Ovary (tissue), 9 donors: Measurements from ENCODE around the gene RPTOR. TPM values are rescaled to one million over a fixed set of nuclear protein-coding genes. Genes with fewer than 3 reads are reported as not detected.

Experiments
- DNase-seq, 5 donors: peaks; one replicate each; pipeline ENCODE4 v3.0.0-alpha.2; 2019 to 2020
- H3K27ac ChIP-seq, 2 donors: fragments of 200-600 bp; one replicate each; pipeline versions ENCODE4 v1.5.1 to v1.8.0; 2019 to 2022
- H3K27me3 ChIP-seq: fragments of 200-600 bp; one replicate; pipeline ENCODE4 v1.8.0; 2022
- H3K36me3 ChIP-seq: fragments of 200-600 bp; sonication (generic); one replicate; pipeline ENCODE4 v1.5.1; 2019
- H3K4me1 ChIP-seq: one replicate; pipeline ENCODE4 v1.8.1; 2013; ENCODE audit warnings: mild to moderate bottlenecking, moderate library complexity; ENCODE audit not compliant: insufficient read depth
- H3K4me3 ChIP-seq: fragments of 200-600 bp; sonication (generic); one replicate; pipeline ENCODE4 v1.5.1; 2017
- H3K9me3 ChIP-seq, 2 donors: fragments of 200-600 bp in 1 of 2; sonication (generic) in 1 of 2; one replicate each; pipeline versions ENCODE4 v1.5.1 to v1.8.1; 2013 to 2019; ENCODE audit warnings: mild to moderate bottlenecking in 1 of 2, moderate library complexity in 1 of 2
- EP300 ChIP-seq: sonication (generic); formaldehyde crosslinking; IDR thresholded peaks from one replicate; pipeline ENCODE4 v1.6.1; 2017; ENCODE audit warnings: antibody characterized with exemption
- POLR2A ChIP-seq: fragments of 450-650 bp; IDR thresholded peaks from one replicate; pipeline ENCODE4 v1.6.1; 2017; ENCODE audit warnings: antibody characterized with exemption, mild to moderate bottlenecking, moderate library complexity
- WGBS, 3 donors: extraction: QIAGEN DNeasy Blood & Tissue Kit in 1 of 3; methylation state at CpG; one replicate each; pipeline versions ENCODE4 v1.1.5 to v1.1.7; 2013 to 2017; 5-methylcytosine and 5-hydroxymethylcytosine counted together
- intact Hi-C, 4 donors: fragments of 100-400 bp; cut with DNase I; formaldehyde crosslinking; loops; one replicate each; pipeline versions ENCODE4 v1.11.0 to v1.15.1; 2022 to 2023
- polyA plus RNA-seq, 2 donors: library from polyadenylated mRNA; stranded (reverse); fragments of 200-250 nt in 1 of 2; fragments of 350-450 nt in 1 of 2; fragmentation: Illumina TruSeq in 1 of 2; extraction: RNeasy Lipid Tissue Mini Kit (QIAGEN cat#74804) in 1 of 2; gene quantifications; one replicate each; pipeline ENCODE4 v1.2.3, GENCODE V29; 2013 to 2014
- total RNA-seq, 7 donors: library from RNA; depleted of rRNA in 2 of 7; stranded (reverse); fragments of >200 nt in 2 of 7; fragmentation: NEBNext Ultra II Directional in 3 of 7; extraction: Animal tissue kit (Norgen Biotek cat#: 25700) in 3 of 7; gene quantifications; one replicate each; pipeline versions ENCODE4 v1.1.0 to v1.2.4, GENCODE V29; 2016 to 2023
- TF ChIP-seq, protein P1 (sequence below), 3 donors: fragments of 450-650 bp in 2 of 3; fragments of 200-600 bp in 1 of 3; IDR thresholded peaks; one replicate each; pipeline versions ENCODE4 v1.5.1 to v1.8.0; 2016 to 2022; ENCODE audit warnings: antibody characterized with exemption in 3 of 3, mild to moderate bottlenecking in 1 of 3
- donor health status: DM: no; HTN: no; CAD: no; lungs with moderate emphysema.
- donor health status: DM: no; HTN: no; CAD: no.
- donor health status: Bipolar disorder and iron deficiency.
- donor health status: DM: yes; HTN: yes; CAD: no.
- donor health status: DM: no; HTN: no; CAD: no.
- donor health status: DM: yes; HTN: yes; CAD: no.

The RPTOR gene
- total and polyA plus RNA-seq, 9 donors = 11.1 to 41.9 (median 27.9) TPM

DNA sequence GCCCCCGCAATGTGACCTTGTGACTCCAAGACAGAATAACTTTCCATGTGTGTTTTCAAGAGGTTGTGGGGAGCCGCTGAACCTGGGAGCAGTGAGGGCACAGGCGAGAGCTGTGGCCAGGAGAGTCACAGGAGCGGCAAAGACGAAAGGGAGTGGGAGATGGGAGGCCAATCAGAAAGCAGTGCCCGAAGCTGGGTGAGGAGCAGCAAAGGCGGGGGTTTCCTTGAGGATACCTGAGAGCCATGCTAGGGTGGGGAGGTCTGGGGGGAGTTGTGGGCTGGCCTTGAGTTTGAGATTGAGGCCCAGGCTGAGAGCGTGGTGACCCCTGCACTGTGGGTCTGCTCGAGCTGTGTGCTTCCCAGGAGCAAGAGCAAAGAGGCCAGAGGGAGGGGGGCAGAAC, 45.1 kb upstream of the RPTOR start:
- Histone ChIP-seq H3K36me3 (no peaks in the 10 kb centered on the region), H3K27me3 (no peaks in the 10 kb centered on the region), H3K4me1 (peaks cover 4% of the 10 kb centered on the region), H3K4me3 (no peak overlapping the region), H3K27ac (no peak overlapping the region), H3K9me3 (no peaks in the 10 kb centered on the region)
- DNase-seq = no peak
- TF ChIP-seq, protein P1, sequence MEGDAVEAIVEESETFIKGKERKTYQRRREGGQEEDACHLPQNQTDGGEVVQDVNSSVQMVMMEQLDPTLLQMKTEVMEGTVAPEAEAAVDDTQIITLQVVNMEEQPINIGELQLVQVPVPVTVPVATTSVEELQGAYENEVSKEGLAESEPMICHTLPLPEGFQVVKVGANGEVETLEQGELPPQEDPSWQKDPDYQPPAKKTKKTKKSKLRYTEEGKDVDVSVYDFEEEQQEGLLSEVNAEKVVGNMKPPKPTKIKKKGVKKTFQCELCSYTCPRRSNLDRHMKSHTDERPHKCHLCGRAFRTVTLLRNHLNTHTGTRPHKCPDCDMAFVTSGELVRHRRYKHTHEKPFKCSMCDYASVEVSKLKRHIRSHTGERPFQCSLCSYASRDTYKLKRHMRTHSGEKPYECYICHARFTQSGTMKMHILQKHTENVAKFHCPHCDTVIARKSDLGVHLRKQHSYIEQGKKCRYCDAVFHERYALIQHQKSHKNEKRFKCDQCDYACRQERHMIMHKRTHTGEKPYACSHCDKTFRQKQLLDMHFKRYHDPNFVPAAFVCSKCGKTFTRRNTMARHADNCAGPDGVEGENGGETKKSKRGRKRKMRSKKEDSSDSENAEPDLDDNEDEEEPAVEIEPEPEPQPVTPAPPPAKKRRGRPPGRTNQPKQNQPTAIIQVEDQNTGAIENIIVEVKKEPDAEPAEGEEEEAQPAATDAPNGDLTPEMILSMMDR (IDR thresholded peaks at IDR 0.05) = no peak
- no peak for TF ChIP-seq EP300
- TF ChIP-seq POLR2A = no peak
- 88 to 95% (median 92%) methylated on average over 9 of the region's 9 CpGs for WGBS, 3 donors
- intact Hi-C loops = no loop called here

DNA sequence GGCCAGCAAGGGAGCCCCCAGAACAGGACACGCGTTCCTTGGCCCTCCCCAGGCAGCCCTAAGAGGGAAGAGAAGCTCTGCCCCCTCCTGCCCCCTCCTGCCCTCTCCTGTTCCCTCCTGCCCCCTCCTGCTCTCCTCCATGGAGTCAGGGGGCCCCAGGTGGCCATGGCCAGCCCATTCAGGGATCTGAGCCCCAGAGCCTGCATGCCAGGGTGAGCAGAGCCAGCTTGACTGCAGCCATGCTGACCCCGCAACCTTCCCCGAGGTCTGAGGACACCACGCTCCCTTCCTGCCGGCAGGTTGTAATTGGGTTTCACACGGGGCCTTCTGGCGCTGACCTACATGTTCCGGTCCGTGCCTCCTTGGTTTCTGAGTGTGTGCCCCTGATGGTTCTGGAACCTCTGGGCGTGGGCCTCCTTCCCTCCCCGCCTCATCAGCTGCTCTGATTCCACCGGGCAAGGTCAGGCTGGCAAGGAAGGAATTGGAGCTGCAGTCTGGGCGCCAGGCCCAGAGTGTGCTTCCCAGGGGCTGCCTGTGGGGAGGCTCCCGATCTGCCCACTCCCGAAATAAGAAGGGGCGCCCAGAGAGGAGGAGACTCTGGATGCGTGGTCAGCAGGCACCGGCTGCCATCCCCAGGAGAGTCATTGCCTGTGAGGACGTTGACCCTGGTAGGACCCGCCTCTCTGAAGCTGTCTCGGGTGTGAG, 44.5 kb upstream of the RPTOR start:
- no peaks in the 10 kb centered on the region for H3K9me3 ChIP-seq

DNA sequence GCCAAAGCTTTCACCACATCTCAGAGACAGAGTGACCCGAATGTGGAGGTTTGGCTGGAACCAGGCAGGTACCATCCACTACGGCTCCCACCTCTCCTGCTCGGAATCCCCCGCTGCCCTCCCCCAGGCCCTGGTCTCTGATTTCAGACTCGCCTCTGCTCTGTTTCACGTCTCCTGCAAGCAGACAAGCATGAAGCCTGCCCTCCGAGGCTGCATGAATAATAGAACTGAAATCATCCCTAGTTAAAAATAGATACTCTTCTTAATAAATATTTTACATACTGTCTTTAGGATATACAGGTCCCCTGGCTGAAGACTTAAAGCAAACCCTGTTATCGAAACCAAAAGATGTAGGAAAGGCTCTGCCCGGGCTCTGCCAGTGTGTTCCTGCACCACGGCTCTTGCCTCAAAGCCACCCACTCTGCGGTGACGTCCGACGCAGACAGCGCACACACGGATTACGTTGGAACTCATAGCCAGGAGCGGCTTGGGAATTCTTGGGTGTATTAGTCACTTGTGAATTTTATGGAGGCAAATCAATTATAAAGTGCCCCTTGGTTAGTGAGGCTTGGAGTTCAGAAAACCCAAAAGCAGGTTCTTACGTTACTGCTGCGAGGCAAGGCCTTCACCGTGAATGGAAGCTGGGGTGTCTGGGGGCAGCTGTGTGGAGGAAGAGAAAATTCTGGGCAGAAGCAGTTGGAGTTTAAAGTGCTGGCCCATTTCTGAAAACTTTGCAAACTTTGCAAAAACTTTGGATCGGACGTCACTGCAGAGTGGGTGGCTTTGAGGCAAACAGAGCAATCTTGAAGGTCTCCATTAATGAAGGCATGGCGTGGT, 42.7 kb upstream of the RPTOR start:
- Histone ChIP-seq H3K4me3 (no peak overlapping the region), H3K36me3 (no peaks in the 10 kb centered on the region), H3K4me1 (peaks cover 4% of the 10 kb centered on the region), H3K27ac (no peak overlapping the region), H3K27me3 (no peaks in the 10 kb centered on the region), H3K9me3 (no peaks in the 10 kb centered on the region)
- DNase-seq = no peak
- intact Hi-C loops = no loop called here
- WGBS, 3 donors = 48 to 51% (median 49%) methylated on average over 24 of the region's 24 CpGs
- TF ChIP-seq, protein P1 (IDR thresholded peaks at IDR 0.05) = no peak
- TF ChIP-seq EP300 = no peak
- no peak for TF ChIP-seq POLR2A

More for the DNA sequence above, 44.5 kb upstream of the RPTOR start:
- WGBS, 3 donors = 75 to 80% (median 78%) methylated on average over 22 of the region's 22 CpGs
- intact Hi-C loops = no loop called here
- TF ChIP-seq EP300 (no peak), POLR2A (no peak)
- TF ChIP-seq, protein P1 (IDR thresholded peaks at IDR 0.05) = no peak
- Histone ChIP-seq H3K27me3 (no peaks in the 10 kb centered on the region), H3K27ac (no peak overlapping the region), H3K4me3 (no peak overlapping the region), H3K36me3 (no peaks in the 10 kb centered on the region), H3K4me1 (peaks cover 4% of the 10 kb centered on the region)
- DNase-seq = no peak

DNA sequence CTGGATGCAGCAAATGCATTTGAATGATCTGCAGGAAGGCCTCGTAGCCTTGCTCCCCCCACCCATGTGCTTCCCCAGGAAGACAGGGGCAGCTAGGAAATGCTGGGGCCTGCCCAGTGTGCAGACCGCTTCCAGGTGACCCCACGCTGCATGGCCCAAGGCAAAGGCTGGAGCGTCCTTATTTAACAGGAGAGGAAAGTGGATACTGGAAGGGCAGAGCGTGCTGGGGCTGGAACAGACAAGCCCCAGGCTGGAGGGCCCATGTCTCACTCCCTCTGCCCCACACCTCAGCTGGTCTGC, 42.1 kb upstream of the RPTOR start:
- no peak for TF ChIP-seq EP300
- Histone ChIP-seq H3K9me3 (no peaks in the 10 kb centered on the region), H3K36me3 (no peaks in the 10 kb centered on the region), H3K4me1 (peaks cover 4% of the 10 kb centered on the region), H3K27ac (no peak overlapping the region), H3K4me3 (no peak overlapping the region), H3K27me3 (no peaks in the 10 kb centered on the region)
- intact Hi-C loops = no loop called here
- 86 to 96% (median 91%) methylated on average over 5 of the region's 5 CpGs for WGBS, 3 donors
- no peak for DNase-seq

DNA sequence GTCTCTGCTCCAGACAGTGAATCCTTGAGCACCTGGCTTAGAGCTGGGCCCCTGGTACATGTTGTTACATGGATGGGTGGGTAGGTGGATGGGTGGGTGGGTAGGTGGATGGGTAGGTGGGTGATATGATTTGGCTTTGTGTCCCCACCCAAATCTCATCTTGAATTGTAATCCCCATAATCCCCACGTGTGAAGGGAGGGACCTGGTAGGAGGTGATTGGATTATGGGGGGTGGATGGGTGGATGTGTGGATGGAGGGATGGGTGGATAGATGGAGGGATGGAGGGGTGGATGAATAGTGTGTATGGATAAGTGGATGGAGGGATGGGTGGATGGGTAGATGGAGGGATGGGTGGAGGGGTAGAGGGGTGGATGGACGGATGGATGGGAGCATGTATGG, 41.6 kb upstream of the RPTOR start:
- DNase-seq = no peak
- intact Hi-C loops = no loop called here
- TF ChIP-seq EP300 = no peak
- TF ChIP-seq, protein P1 (IDR thresholded peaks at IDR 0.05) = no peak
- TF ChIP-seq POLR2A = no peak
- no peaks in the 10 kb centered on the region for H3K36me3 ChIP-seq
- H3K4me3 ChIP-seq = no peak overlapping the region
- H3K27me3 ChIP-seq = no peaks in the 10 kb centered on the region
- 79 to 87% (median 83%) methylated on average over 2 of the region's 2 CpGs for WGBS, 3 donors
- H3K27ac ChIP-seq = no peak overlapping the region
- H3K9me3 ChIP-seq = no peaks in the 10 kb centered on the region
- H3K4me1 ChIP-seq = peaks cover 3% of the 10 kb centered on the region
